WTC11 (cell line): ENCODE results near the gene UBE2N. TPM values are rescaled to one million over a fixed set of nuclear protein-coding genes. Genes with fewer than 3 reads are reported as not detected.
A peak's percentile ranks its signal among the peaks of the same experiment; 100 is the strongest.
"Not testable (repeated sequence)": the region's sequence is repeated elsewhere in the genome, so short reads cannot be mapped to it uniquely, and the experiment has no call there.

Experiments
- ATAC-seq: fragments of 200-7000 bp; cut with Tn5 transposase; 2 replicates; pipeline ENCODE4 v1.10.0; 2021; ENCODE audit warnings: mild to moderate bottlenecking, moderate library complexity
- CTCF ChIA-PET: fragments of 300-600 bp; sonication (Branson Sonifier 250); formaldehyde crosslinking; loops from one replicate; lab custom pipeline; 2021; ENCODE audit warnings: antibody characterized with exemption; lab: Charles Lee
- POLR2A ChIA-PET: fragments of 350-600 bp; sonication (Branson Sonifier 250); formaldehyde crosslinking; loops from one replicate; lab custom pipeline; 2021; ENCODE audit warnings: antibody characterized with exemption; lab: Charles Lee
- DNase-seq: peaks from one replicate; pipeline ENCODE4 v3.0.0; 2021; ENCODE audit warnings: low spot score
- H3K27ac Mint-ChIP-seq: 2 replicates; pipeline ENCODE4 v1.8.0; 2021; ENCODE audit warnings: mixed read lengths
- H3K27me3 Mint-ChIP-seq: 2 replicates; pipeline ENCODE4 v1.8.0; 2021; ENCODE audit warnings: low read depth, mild to moderate bottlenecking, moderate library complexity, mixed read lengths
- H3K36me3 Mint-ChIP-seq: 2 replicates; pipeline ENCODE4 v1.8.0; 2021; ENCODE audit warnings: mixed read lengths
- H3K4me1 Mint-ChIP-seq: 2 replicates; pipeline ENCODE4 v1.8.0; 2022; ENCODE audit warnings: mixed read lengths
- H3K4me3 Mint-ChIP-seq: 2 replicates; pipeline ENCODE4 v1.8.0; 2021; ENCODE audit warnings: mild to moderate bottlenecking, moderate library complexity, mixed read lengths
- H3K9me3 Mint-ChIP-seq: 2 replicates; pipeline ENCODE4 v1.8.0; 2021; ENCODE audit warnings: mixed read lengths
- AFF4 ChIP-seq: sonication (generic); formaldehyde crosslinking; IDR thresholded peaks from 2 replicates; pipeline ENCODE4 v1.8.1; 2023; ENCODE audit warnings: mild to moderate bottlenecking, missing genetic modification reagents, borderline replicate concordance
- ATF6 ChIP-seq: sonication (generic); formaldehyde crosslinking; IDR thresholded peaks from 2 replicates; pipeline ENCODE4 v1.8.1; 2023; ENCODE audit warnings: mild to moderate bottlenecking, missing genetic modification reagents
- CBFB ChIP-seq: sonication (generic); formaldehyde crosslinking; IDR thresholded peaks from 2 replicates; pipeline ENCODE4 v1.8.1; 2022; ENCODE audit warnings: mild to moderate bottlenecking, low read depth, missing genetic modification reagents
- CREB1 ChIP-seq: sonication (generic); formaldehyde crosslinking; IDR thresholded peaks from 2 replicates; pipeline ENCODE4 v1.8.0; 2023; ENCODE audit warnings: mild to moderate bottlenecking, missing genetic modification reagents
- EMX1 ChIP-seq: fragments of 250-450 bp; sonication (Bioruptor Pico); IDR thresholded peaks from 2 replicates; pipeline ENCODE4 v1.8.0; 2021; ENCODE audit warnings: mild to moderate bottlenecking
- ESRRA ChIP-seq: sonication (generic); formaldehyde crosslinking; IDR thresholded peaks from 2 replicates; pipeline ENCODE4 v1.8.1; 2022; ENCODE audit warnings: mild to moderate bottlenecking, missing genetic modification reagents, borderline replicate concordance
- FOXP1 ChIP-seq: sonication (generic); formaldehyde crosslinking; IDR thresholded peaks from 2 replicates; pipeline ENCODE4 v1.8.0; 2022; ENCODE audit warnings: missing genetic modification reagents, mild to moderate bottlenecking, moderate library complexity, borderline replicate concordance
- GTF2I ChIP-seq: fragments of 250-450 bp; sonication (Bioruptor Pico); conservative IDR thresholded peaks from 2 replicates; pipeline ENCODE4 v1.4.0; 2021; ENCODE audit warnings: mild to moderate bottlenecking
- OVOL2 ChIP-seq: fragments of 250-450 bp; sonication (Bioruptor Pico); IDR thresholded peaks from 2 replicates; pipeline ENCODE4 v1.9.0; 2021; ENCODE audit warnings: mild to moderate bottlenecking, borderline replicate concordance
- TEAD4 ChIP-seq: sonication (generic); formaldehyde crosslinking; IDR thresholded peaks from 2 replicates; pipeline ENCODE4 v1.8.0; 2022; ENCODE audit warnings: mild to moderate bottlenecking, missing genetic modification reagents
- USF2 ChIP-seq: sonication (generic); formaldehyde crosslinking; IDR thresholded peaks from 2 replicates; pipeline ENCODE4 v1.8.1; 2023; ENCODE audit warnings: mild to moderate bottlenecking, missing genetic modification reagents, moderate library complexity
- ZBTB43 ChIP-seq: sonication (generic); formaldehyde crosslinking; IDR thresholded peaks from 2 replicates; pipeline ENCODE4 v1.8.1; 2023; ENCODE audit warnings: mild to moderate bottlenecking, missing genetic modification reagents
- ZMAT4 ChIP-seq: fragments of 250-450 bp; sonication (Bioruptor Pico); IDR thresholded peaks from 2 replicates; pipeline ENCODE4 v1.9.0; 2021; ENCODE audit warnings: mild to moderate bottlenecking
- ZNF121 ChIP-seq: sonication (generic); formaldehyde crosslinking; IDR thresholded peaks from 2 replicates; pipeline ENCODE4 v1.8.0; 2023; ENCODE audit warnings: missing genetic modification reagents
- ZNF219 ChIP-seq: sonication (generic); formaldehyde crosslinking; IDR thresholded peaks from 2 replicates; pipeline ENCODE4 v1.8.0; 2023; ENCODE audit warnings: missing genetic modification reagents, mild to moderate bottlenecking, borderline replicate concordance
- ZNF416 ChIP-seq: fragments of 250-450 bp; sonication (Bioruptor Pico); IDR thresholded peaks from 2 replicates; pipeline ENCODE4 v1.9.0; 2021; ENCODE audit warnings: mild to moderate bottlenecking, inconsistent platforms
- total RNA-seq: library from RNA; stranded (reverse); gene quantifications from 3 replicates; pipeline ENCODE4 v1.2.3, GENCODE V29; 2021

Gene UBE2N
- total RNA-seq, 1 experiment from 2014 or later, result 195 TPM

GRCh38 chr12:93390031-93390430, 51.7 kb downstream of the UBE2N start:
- H3K4me1 Mint-ChIP-seq, result peaks cover 11% of the 10 kb centered on the region
- no peak overlapping the region for H3K4me3 Mint-ChIP-seq
- TF ChIP-seq USF2 (CRISPR knock-in tag) (no peak), ATF6 (no peak)
- H3K9me3 Mint-ChIP-seq, result no peaks in the 10 kb centered on the region
- H3K27me3 Mint-ChIP-seq, result no peaks in the 10 kb centered on the region
- ChIA-PET POLR2A (no interaction called here), CTCF (no interaction called here)
- H3K27ac Mint-ChIP-seq, result 0 out of 2 replicates have a peak overlapping the region, but pooled peaks have one; percentile 63
- ATAC-seq (no peak), DNase-seq (no peak)
- H3K36me3 Mint-ChIP-seq, result peaks cover 14% of the 10 kb centered on the region

- POLR2A ChIA-PET, result no interaction called here
- no peak for ATAC-seq
Observed at GRCh38 chr12:93387780-93388179, 54.0 kb downstream of the UBE2N start.

GRCh38 chr12:93381976-93382437, 59.7 kb downstream of the UBE2N start:
- TF ChIP-seq ZNF121, result peak; percentile 82; the same call in 1 of the 2 replicates
- not testable (repeated sequence) for H3K4me3 Mint-ChIP-seq, ATAC-seq, H3K27me3 Mint-ChIP-seq, H3K9me3 Mint-ChIP-seq, H3K36me3 Mint-ChIP-seq, DNase-seq, H3K27ac Mint-ChIP-seq
- ChIA-PET CTCF (interaction anchor here (0.9 to 1.6 kb wide), 2 partner anchors 16 to 98 kb away, joined by 3 to 4 read pairs; no protein-coding TSS in a partner anchor), POLR2A (interaction anchor here (0.7 kb wide), 1 partner anchor 8 kb away, joined by 5 read pairs; no protein-coding TSS in a partner anchor)
- H3K4me1 Mint-ChIP-seq, result peaks cover 35% of the 10 kb centered on the region

More at GRCh38 chr12:93387780-93388179, 54.0 kb downstream of the UBE2N start:
- CTCF ChIA-PET, result no interaction called here
- no peak overlapping the region for H3K4me3 Mint-ChIP-seq
- no peak for DNase-seq
- H3K9me3 Mint-ChIP-seq, result no peaks in the 10 kb centered on the region
- H3K27me3 Mint-ChIP-seq, result no peaks in the 10 kb centered on the region
- peaks cover 18% of the 10 kb centered on the region for H3K4me1 Mint-ChIP-seq
- H3K36me3 Mint-ChIP-seq, result peaks cover 13% of the 10 kb centered on the region
- H3K27ac Mint-ChIP-seq, result no peak overlapping the region; the same call in 1 of the 2 replicates
- TF ChIP-seq USF2 (CRISPR knock-in tag) (no peak), CBFB (no peak)

- ChIA-PET CTCF (interaction anchor here (1.0 to 1.6 kb wide), 5 partner anchors 10 to 394 kb away, joined by 3 to 9 read pairs (median 4); no protein-coding TSS in a partner anchor), POLR2A (no interaction called here)
- Mint-ChIP-seq H3K4me3 (peak overlapping the region; percentile 99), H3K27ac (peak overlapping the region; percentile 55), H3K9me3 (no peaks in the 10 kb centered on the region), H3K4me1 (peaks cover 41% of the 10 kb centered on the region), H3K27me3 (no peaks in the 10 kb centered on the region), H3K36me3 (peaks cover 7% of the 10 kb centered on the region; the same call in 1 of the 2 replicates)
- no peak for TF ChIP-seq CREB1 (CRISPR knock-in tag)
- no peak for TF ChIP-seq ZMAT4
- no peak for TF ChIP-seq GTF2I (CRISPR knock-in tag)
- TF ChIP-seq TEAD4, result no peak
- TF ChIP-seq ZNF219 (CRISPR knock-in tag), result no peak
- no peak for TF ChIP-seq AFF4 (CRISPR knock-in tag)
- TF ChIP-seq EMX1 (CRISPR knock-in tag), result no peak
- no peak for TF ChIP-seq ESRRA
- no peak for TF ChIP-seq OVOL2 (CRISPR knock-in tag)
- TF ChIP-seq ZNF416 (CRISPR knock-in tag), result no peak
- no peak for TF ChIP-seq ZBTB43 (CRISPR knock-in tag)
- TF ChIP-seq FOXP1, result no peak
- no peak for DNase-seq
- no peak for ATAC-seq
Observed at GRCh38 chr12:93381161-93381975, 60.4 kb downstream of the UBE2N start.
